Measurements from ENCODE around the gene LINS1.
"Not testable (repeated sequence)": the region's sequence is repeated elsewhere in the genome, so short reads cannot be mapped to it uniquely, and the experiment has no call there.

The LINS1 gene

GRCh38 chr15:100612539-100612938, 10.6 kb upstream of the LINS1 start:
- in situ Hi-C loops (cut with HindIII; ENCODE audit: low sequenced_read_pairs): no loop called here

- in situ Hi-C loops (cut with HindIII; ENCODE audit: low sequenced_read_pairs): no loop called here
Observed at GRCh38 chr15:100602823-100603393, 924 bp upstream of the LINS1 start.

- in situ Hi-C loops (cut with HindIII; ENCODE audit: low sequenced_read_pairs): no loop called here
Observed at GRCh38 chr15:100601617-100602063, 344 bp downstream of the LINS1 start.

GRCh38 chr15:100601163-100601562, 821 bp downstream of the LINS1 start:
- in situ Hi-C loops (cut with HindIII; ENCODE audit: low sequenced_read_pairs): no loop called here

GRCh38 chr15:100598655-100599054, 3.3 kb downstream of the LINS1 start:
- in situ Hi-C loops (cut with HindIII; ENCODE audit: low sequenced_read_pairs): no loop called here

GRCh38 chr15:100597862-100598261, 4.1 kb downstream of the LINS1 start:
- in situ Hi-C loops (cut with HindIII; ENCODE audit: low sequenced_read_pairs): no loop called here

GRCh38 chr15:100596792-100597191, 5.2 kb downstream of the LINS1 start:
- in situ Hi-C loops (cut with HindIII; ENCODE audit: low sequenced_read_pairs): no loop called here

GRCh38 chr15:100595964-100596363, 6.0 kb downstream of the LINS1 start:
- in situ Hi-C loops (cut with HindIII; ENCODE audit: low sequenced_read_pairs): no loop called here

GRCh38 chr15:100593431-100593830, 8.6 kb downstream of the LINS1 start:
- in situ Hi-C loops (cut with HindIII; ENCODE audit: low sequenced_read_pairs): no loop called here

GRCh38 chr15:100592898-100593297, 9.1 kb downstream of the LINS1 start:
- in situ Hi-C loops (cut with HindIII; ENCODE audit: low sequenced_read_pairs): no loop called here

- in situ Hi-C loops (cut with HindIII; ENCODE audit: low sequenced_read_pairs): no loop called here
Observed at GRCh38 chr15:100591835-100592234, 10.1 kb downstream of the LINS1 start.

GRCh38 chr15:100591163-100591562, 10.8 kb downstream of the LINS1 start:
- in situ Hi-C loops (cut with HindIII; ENCODE audit: low sequenced_read_pairs): not testable (repeated sequence)

GRCh38 chr15:100588638-100589242, 13.2 kb downstream of the LINS1 start:
- in situ Hi-C loops (cut with HindIII; ENCODE audit: low sequenced_read_pairs): no loop called here

GRCh38 chr15:100580414-100580813, 21.6 kb downstream of the LINS1 start:
- in situ Hi-C loops (cut with HindIII; ENCODE audit: low sequenced_read_pairs): no loop called here

GRCh38 chr15:100573526-100573925, 28.5 kb downstream of the LINS1 start:
- in situ Hi-C loops (cut with HindIII; ENCODE audit: low sequenced_read_pairs): no loop called here

GRCh38 chr15:100572362-100572983, 29.5 kb downstream of the LINS1 start:
- in situ Hi-C loops (cut with HindIII; ENCODE audit: low sequenced_read_pairs): no loop called here

GRCh38 chr15:100571592-100572167, 30.3 kb downstream of the LINS1 start:
- in situ Hi-C loops (cut with HindIII; ENCODE audit: low sequenced_read_pairs): no loop called here

- in situ Hi-C loops (cut with HindIII; ENCODE audit: low sequenced_read_pairs): no loop called here
Observed at GRCh38 chr15:100570735-100571313, 31.2 kb downstream of the LINS1 start.

- in situ Hi-C loops (cut with HindIII; ENCODE audit: low sequenced_read_pairs): no loop called here
Observed at GRCh38 chr15:100570275-100570674, 31.7 kb downstream of the LINS1 start.

- in situ Hi-C loops (cut with HindIII; ENCODE audit: low sequenced_read_pairs): no loop called here
Observed at GRCh38 chr15:100569391-100569790, 32.6 kb downstream of the LINS1 start.

GRCh38 chr15:100566850-100567628, 34.9 kb downstream of the LINS1 start:
- in situ Hi-C loops (cut with HindIII; ENCODE audit: low sequenced_read_pairs): no loop called here

Measured in DLD1 (cell line).